Measurements from ENCODE around the gene NLRP1.

The NLRP1 gene

DNA sequence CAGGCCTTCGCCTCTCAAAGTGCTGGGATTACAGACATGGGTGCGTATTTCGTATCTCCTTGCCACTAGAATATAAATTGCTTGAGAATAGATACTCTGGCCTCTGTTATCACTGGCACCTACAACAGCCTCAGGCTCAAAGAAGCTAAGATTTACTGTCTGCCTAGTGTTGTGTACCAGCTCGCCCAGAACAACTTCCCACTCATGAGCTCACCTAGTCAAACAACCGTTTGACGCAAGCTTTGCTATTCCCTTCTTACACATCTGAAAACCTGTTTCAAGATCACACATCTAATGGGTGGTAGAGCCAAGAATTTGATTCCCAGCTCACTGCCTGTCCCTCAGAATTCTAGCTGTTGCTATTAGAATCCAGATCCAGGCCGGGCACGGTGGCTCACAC, 73.5 kb downstream of the NLRP1 start:
- Histone ChIP-seq H3K27ac (replicated peaks) (no peak overlapping the region), H3K4me3 (replicated peaks; ENCODE audit: insufficient read depth, low read length) (no peak overlapping the region), H3K27me3 (ENCODE audit: insufficient read depth, poor library complexity, severe bottlenecking) (no peaks in the 10 kb centered on the region)
- DNase-seq (ENCODE audit: low read depth in 1 of 2, low spot score in 1 of 2): no peak
- TF ChIP-seq POLR2AphosphoS5 (IDR thresholded peaks at IDR 0.05; ENCODE audit: low read depth) (no peak), REST (IDR thresholded peaks at IDR 0.05; ENCODE audit: insufficient replicate concordance, low read depth) (no peak), GABPA (IDR thresholded peaks at IDR 0.05; ENCODE audit: low read depth) (no peak)

DNA sequence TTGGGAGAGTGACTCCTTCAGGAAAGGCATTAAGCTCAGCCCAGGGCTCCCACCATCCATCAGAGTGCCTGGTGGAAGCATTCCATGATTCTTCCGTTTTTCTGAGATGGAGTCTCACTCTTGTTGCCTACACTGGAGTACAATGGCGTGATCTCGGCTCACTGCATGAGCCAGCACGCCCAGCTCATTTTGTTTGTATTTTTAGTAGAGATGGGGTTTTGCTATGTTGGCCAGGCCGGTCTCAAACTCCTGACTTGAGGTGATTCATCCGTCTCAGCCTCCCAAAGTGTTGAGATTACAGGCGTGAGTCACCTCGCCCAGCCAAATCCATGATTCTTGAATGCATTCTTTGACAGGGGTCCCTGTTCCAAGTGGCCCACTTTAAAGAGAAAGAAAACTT, 74.8 kb downstream of the NLRP1 start:
- H3K27ac ChIP-seq (replicated peaks): no peak overlapping the region
- no peak overlapping the region for H3K4me3 ChIP-seq (replicated peaks; ENCODE audit: insufficient read depth, low read length)
- no peak for DNase-seq (ENCODE audit: low read depth in 1 of 2, low spot score in 1 of 2)
- TF ChIP-seq REST (IDR thresholded peaks at IDR 0.05; ENCODE audit: insufficient replicate concordance, low read depth): no peak
- TF ChIP-seq SPI1 (IDR thresholded peaks at IDR 0.05; ENCODE audit: borderline replicate concordance, low read depth): no peak
- no peak for TF ChIP-seq POLR2AphosphoS5 (IDR thresholded peaks at IDR 0.05; ENCODE audit: low read depth)
- TF ChIP-seq GABPA (IDR thresholded peaks at IDR 0.05; ENCODE audit: low read depth): no peak
- TF ChIP-seq, protein P1, sequence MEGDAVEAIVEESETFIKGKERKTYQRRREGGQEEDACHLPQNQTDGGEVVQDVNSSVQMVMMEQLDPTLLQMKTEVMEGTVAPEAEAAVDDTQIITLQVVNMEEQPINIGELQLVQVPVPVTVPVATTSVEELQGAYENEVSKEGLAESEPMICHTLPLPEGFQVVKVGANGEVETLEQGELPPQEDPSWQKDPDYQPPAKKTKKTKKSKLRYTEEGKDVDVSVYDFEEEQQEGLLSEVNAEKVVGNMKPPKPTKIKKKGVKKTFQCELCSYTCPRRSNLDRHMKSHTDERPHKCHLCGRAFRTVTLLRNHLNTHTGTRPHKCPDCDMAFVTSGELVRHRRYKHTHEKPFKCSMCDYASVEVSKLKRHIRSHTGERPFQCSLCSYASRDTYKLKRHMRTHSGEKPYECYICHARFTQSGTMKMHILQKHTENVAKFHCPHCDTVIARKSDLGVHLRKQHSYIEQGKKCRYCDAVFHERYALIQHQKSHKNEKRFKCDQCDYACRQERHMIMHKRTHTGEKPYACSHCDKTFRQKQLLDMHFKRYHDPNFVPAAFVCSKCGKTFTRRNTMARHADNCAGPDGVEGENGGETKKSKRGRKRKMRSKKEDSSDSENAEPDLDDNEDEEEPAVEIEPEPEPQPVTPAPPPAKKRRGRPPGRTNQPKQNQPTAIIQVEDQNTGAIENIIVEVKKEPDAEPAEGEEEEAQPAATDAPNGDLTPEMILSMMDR (IDR thresholded peaks at IDR 0.05; ENCODE audit: insufficient read depth, low read length): no peak
- H3K27me3 ChIP-seq (ENCODE audit: insufficient read depth, poor library complexity, severe bottlenecking): no peaks in the 10 kb centered on the region

GRCh38 chr17:5508810-5509209, 75.5 kb downstream of the NLRP1 start:
- Histone ChIP-seq H3K4me3 (replicated peaks; ENCODE audit: insufficient read depth, low read length) (no peak overlapping the region), H3K27me3 (ENCODE audit: insufficient read depth, poor library complexity, severe bottlenecking) (no peaks in the 10 kb centered on the region), H3K27ac (replicated peaks) (no peak overlapping the region)
- TF ChIP-seq SPI1 (IDR thresholded peaks at IDR 0.05; ENCODE audit: borderline replicate concordance, low read depth): no peak
- TF ChIP-seq GABPA (IDR thresholded peaks at IDR 0.05; ENCODE audit: low read depth): no peak
- no peak for DNase-seq (ENCODE audit: low read depth in 1 of 2, low spot score in 1 of 2)

- TF ChIP-seq, protein P1 (IDR thresholded peaks at IDR 0.05; ENCODE audit: insufficient read depth, low read length): no peak
- TF ChIP-seq GABPA (IDR thresholded peaks at IDR 0.05; ENCODE audit: low read depth) (no peak), REST (IDR thresholded peaks at IDR 0.05; ENCODE audit: insufficient replicate concordance, low read depth) (no peak)
- Histone ChIP-seq H3K27me3 (ENCODE audit: insufficient read depth, poor library complexity, severe bottlenecking) (no peaks in the 10 kb centered on the region), H3K27ac (replicated peaks) (no peak overlapping the region), H3K4me3 (replicated peaks; ENCODE audit: insufficient read depth, low read length) (no peak overlapping the region)
- DNase-seq (ENCODE audit: low read depth in 1 of 2, low spot score in 1 of 2): no peak
These were observed 78.0 kb downstream of the NLRP1 start for GRCh38 chr17:5506307-5506706.

All from HL-60 (cell line).